ELF-1 (cell line): ENCODE data around the gene CYB561D1.

Experiments
- DNase-seq: peaks from one replicate; pipeline ENCODE4 v3.0.0-alpha.2; 2016; ENCODE audit warnings: low read depth, low spot score

CYB561D1 gene

GRCh38 chr1:109529881-109530456, 36.1 kb downstream of the CYB561D1 start:
- no peak for DNase-seq

- DNase-seq = no peak
Observed at GRCh38 chr1:109530457-109531087, 36.7 kb downstream of the CYB561D1 start.

- DNase-seq = no peak
Observed at GRCh38 chr1:109531380-109531779, 37.5 kb downstream of the CYB561D1 start.

- no peak for DNase-seq
Observed at GRCh38 chr1:109531826-109532364, 38.0 kb downstream of the CYB561D1 start.

- DNase-seq = peak; percentile 91
Observed at GRCh38 chr1:109532365-109533136, 38.7 kb downstream of the CYB561D1 start.

- no peak for DNase-seq
Observed at GRCh38 chr1:109534307-109534858, 40.5 kb downstream of the CYB561D1 start.

GRCh38 chr1:109535481-109535880, 41.6 kb downstream of the CYB561D1 start:
- DNase-seq = no peak

- no peak for DNase-seq
Observed at GRCh38 chr1:109535971-109536491, 42.1 kb downstream of the CYB561D1 start.

GRCh38 chr1:109537450-109538178, 43.7 kb downstream of the CYB561D1 start:
- no peak for DNase-seq

GRCh38 chr1:109538827-109539555, 45.1 kb downstream of the CYB561D1 start:
- no peak for DNase-seq

GRCh38 chr1:109539676-109540075, 45.8 kb downstream of the CYB561D1 start, which contains the start of gene GPR61:
GPR61 (plus strand) TSS chr1:109539872; CDS start chr1:109543023, 3,151 bp downstream.
- DNase-seq = no peak

GRCh38 chr1:109541102-109541501, 47.2 kb downstream of the CYB561D1 start:
- DNase-seq = no peak

GRCh38 chr1:109542657-109543056, 48.8 kb downstream of the CYB561D1 start:
- no peak for DNase-seq

- DNase-seq = no peak
Observed at GRCh38 chr1:109543283-109543987, 49.5 kb downstream of the CYB561D1 start.

- no peak for DNase-seq
Observed at GRCh38 chr1:109543988-109544735, 50.3 kb downstream of the CYB561D1 start.

- peak; percentile 82 for DNase-seq
Observed at GRCh38 chr1:109546311-109547109, 52.6 kb downstream of the CYB561D1 start.

- peak; percentile 30 for DNase-seq
Observed at GRCh38 chr1:109547463-109548320, 53.8 kb downstream of the CYB561D1 start.
